HT-29 (cell line): ENCODE results near the gene PLA2G2A. TPM values are rescaled to one million over a fixed set of nuclear protein-coding genes. Genes with fewer than 3 reads are reported as not detected.

ENCODE experiments used
- DNase-seq: peaks from one replicate; pipeline ENCODE4 v3.0.0-alpha.2; 2015; ENCODE audit warnings: low spot score
- total RNA-seq: library from RNA; depleted of rRNA; stranded (reverse); fragments of >200 nt; shearing (Covaris generic); gene quantifications from 2 replicates; pipeline ENCODE4 v1.2.3, GENCODE V29; 2014

PLA2G2A gene
- total RNA-seq, 1 experiment from 2014 or later, result 0.31 TPM

- DNase-seq, result peak; percentile 84
Measured at GRCh38 chr1:19974822-19975416, 4.5 kb downstream of the PLA2G2A start.

GRCh38 chr1:19973616-19974015, 5.8 kb downstream of the PLA2G2A start:
- DNase-seq, result no peak

GRCh38 chr1:19971664-19972063, 7.8 kb downstream of the PLA2G2A start:
- no peak for DNase-seq

- no peak for DNase-seq
Measured at GRCh38 chr1:19969898-19970660, 9.3 kb downstream of the PLA2G2A start.

- DNase-seq, result no peak
Measured at GRCh38 chr1:19967808-19968207, 11.6 kb downstream of the PLA2G2A start.

- DNase-seq, result no peak
Measured at GRCh38 chr1:19964542-19964941, 14.9 kb downstream of the PLA2G2A start.

- no peak for DNase-seq
Measured at GRCh38 chr1:19963636-19964035, 15.8 kb downstream of the PLA2G2A start.

GRCh38 chr1:19960591-19960990, 18.8 kb downstream of the PLA2G2A start:
- no peak for DNase-seq

- DNase-seq, result peak; percentile 26
Measured at GRCh38 chr1:19957779-19958178, 21.6 kb downstream of the PLA2G2A start.

GRCh38 chr1:19955534-19956170, 23.8 kb downstream of the PLA2G2A start:
- no peak for DNase-seq

GRCh38 chr1:19954059-19954458, 25.4 kb downstream of the PLA2G2A start:
- DNase-seq, result no peak

- no peak for DNase-seq
Measured at GRCh38 chr1:19949016-19949415, 30.4 kb downstream of the PLA2G2A start.

GRCh38 chr1:19946971-19947370, 32.4 kb downstream of the PLA2G2A start:
- no peak for DNase-seq

GRCh38 chr1:19946331-19946751, 33.1 kb downstream of the PLA2G2A start:
- DNase-seq, result no peak

- no peak for DNase-seq
Measured at GRCh38 chr1:19945914-19946313, 33.5 kb downstream of the PLA2G2A start.

GRCh38 chr1:19942657-19943056, 36.8 kb downstream of the PLA2G2A start:
- DNase-seq, result no peak

GRCh38 chr1:19942088-19942487, 37.3 kb downstream of the PLA2G2A start:
- DNase-seq, result no peak

GRCh38 chr1:19941206-19941568, 38.2 kb downstream of the PLA2G2A start:
- DNase-seq, result no peak

GRCh38 chr1:19940486-19941205, 38.8 kb downstream of the PLA2G2A start:
- DNase-seq, result no peak

GRCh38 chr1:19938472-19938871, 40.9 kb downstream of the PLA2G2A start:
- no peak for DNase-seq

GRCh38 chr1:19936061-19936750, 43.2 kb downstream of the PLA2G2A start:
- no peak for DNase-seq

GRCh38 chr1:19934336-19934735, 45.1 kb downstream of the PLA2G2A start:
- no peak for DNase-seq
